GM21528 (cell line): ENCODE results near the gene NFIC.
"Not testable (repeated sequence)": the region's sequence is repeated elsewhere in the genome, so short reads cannot be mapped to it uniquely, and the experiment has no call there.

ENCODE experiments used
- ATAC-seq: cut with Tn5 transposase; IDR thresholded peaks from one replicate; pipeline ENCODE4 v1.9.1; 2021; ENCODE audit warnings: mild to moderate bottlenecking, moderate library complexity; ENCODE audit not compliant: unreplicated experiment, low FRiP score

NFIC gene

DNA sequence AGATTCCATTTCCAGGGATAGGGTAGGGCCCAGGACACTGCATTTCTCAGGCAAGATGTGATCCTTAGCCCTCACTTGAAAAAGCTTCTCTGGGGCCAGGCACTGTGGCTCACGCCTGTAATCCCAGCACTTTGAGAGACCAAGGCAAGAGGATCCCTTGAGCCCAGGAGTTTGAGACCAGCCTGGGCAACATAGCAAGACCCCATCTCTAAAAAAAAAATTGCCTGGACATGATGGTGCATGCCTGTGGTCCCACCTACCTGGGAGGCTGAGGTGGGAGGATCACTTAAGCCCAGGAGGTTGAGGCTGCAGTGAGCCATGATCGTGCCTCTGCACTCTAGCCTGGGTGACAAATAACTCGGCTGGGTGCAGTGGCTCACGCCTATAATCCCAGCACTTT, 80.3 kb downstream of the NFIC start:
- not testable (repeated sequence) for ATAC-seq

DNA sequence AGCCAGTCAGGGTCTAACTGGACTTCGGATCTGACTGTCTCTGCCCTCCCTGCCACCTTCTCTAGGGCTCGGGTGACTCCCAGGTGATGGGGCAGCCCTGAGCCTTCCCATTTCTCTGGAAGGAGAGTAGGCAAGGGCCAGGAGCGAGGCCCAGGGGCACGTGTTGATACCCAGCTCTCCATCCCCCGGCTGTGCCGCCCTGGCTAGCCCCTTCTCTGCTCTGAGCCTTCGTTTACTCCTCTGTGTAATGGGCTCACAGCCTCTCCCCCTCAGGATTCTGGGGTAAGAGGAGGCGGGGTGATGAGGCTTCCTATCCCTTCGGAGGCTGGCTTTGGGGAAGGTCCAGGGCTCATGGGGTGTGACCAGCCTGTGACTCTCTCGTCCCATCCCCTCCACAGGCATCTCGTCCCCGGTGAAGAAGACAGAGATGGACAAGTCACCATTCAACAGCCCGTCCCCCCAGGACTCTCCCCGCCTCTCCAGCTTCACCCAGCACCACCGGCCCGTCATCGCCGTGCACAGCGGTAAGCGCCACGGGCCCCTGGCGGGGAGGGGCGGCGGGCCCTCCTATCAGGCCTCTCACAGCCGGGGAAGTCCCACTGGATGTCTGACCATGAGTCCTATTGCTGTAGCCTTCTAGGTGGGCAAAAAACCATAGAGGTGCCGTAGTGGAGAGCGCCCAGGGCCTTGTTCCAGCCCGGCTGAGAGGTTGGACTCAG, 82.4 kb downstream of the NFIC start:
- no peak for ATAC-seq

DNA sequence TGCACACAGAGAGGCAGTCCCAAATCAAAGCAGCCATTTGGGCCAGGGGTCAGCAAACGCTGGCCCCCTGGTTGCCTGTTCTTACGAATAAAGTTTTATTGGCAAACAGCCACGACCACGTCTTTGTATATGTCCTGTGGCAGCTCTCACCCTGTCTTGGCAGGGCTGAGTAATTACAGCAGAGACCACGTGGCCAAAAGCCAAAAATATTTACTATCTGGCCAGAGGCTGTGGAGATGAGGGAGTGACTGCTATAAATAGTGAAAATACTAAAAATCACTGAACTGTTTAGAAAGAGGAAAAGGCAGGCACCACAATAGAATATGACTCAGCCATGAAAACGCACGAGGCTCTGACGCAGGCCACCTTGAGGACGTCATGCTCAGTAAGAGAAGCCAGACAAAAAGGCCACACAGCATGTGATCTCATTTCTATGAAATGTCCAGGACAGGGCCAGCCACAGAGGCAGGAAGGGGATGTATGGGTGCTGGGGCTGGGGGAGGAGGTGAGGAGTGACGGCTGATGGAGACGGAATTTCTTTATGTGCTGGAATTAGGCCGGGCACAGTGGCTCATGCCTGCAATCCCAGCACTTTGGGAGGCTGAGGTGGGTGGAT, 84.5 kb downstream of the NFIC start:
- ATAC-seq: no peak

- no peak for ATAC-seq
These were observed 85.1 kb downstream of the NFIC start for GRCh38 chr19:3451451-3451866.

- ATAC-seq: no peak
These were observed 86.0 kb downstream of the NFIC start for GRCh38 chr19:3452171-3452941.

- ATAC-seq: not testable (repeated sequence)
These were observed 86.5 kb downstream of the NFIC start for GRCh38 chr19:3452942-3453214.

- no peak for ATAC-seq
These were observed 87.5 kb downstream of the NFIC start for GRCh38 chr19:3453840-3454239.

DNA sequence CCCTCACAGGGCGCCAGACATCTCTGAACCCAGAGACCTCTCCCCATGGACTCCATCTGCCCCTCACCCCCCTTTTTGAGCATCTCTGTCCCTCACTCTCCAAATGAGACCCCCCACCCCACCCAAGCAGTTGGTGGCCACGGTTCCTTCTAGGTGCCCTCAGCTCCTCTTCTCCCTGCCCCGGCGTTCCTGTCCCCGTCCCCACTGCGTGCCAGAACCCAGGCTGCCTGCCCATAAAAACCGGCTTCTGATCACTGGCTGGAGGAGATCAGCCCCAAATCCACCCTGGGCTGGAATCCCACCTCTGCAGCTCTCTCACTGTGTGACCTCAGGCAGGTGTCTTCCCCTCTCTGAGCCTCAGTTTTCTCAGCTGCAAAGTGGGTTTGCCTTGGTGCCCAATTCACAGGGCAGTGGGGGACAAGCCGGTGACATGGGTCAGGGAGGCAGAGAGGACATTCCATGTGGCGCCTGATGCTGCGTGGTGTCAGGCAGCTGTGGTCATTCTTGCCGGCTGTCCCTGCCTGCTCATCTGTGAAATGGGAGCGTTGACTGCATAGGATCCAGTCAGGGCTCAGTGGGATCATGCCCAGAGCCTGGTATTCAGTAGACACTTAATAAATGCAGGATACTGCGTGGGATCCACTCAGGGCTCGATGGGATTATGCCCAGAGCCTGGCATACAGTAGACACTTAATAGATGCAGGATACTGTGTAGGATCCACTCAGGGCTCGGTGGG, 88.4 kb downstream of the NFIC start:
- ATAC-seq: no peak

GRCh38 chr19:3455393-3455955, 89.1 kb downstream of the NFIC start:
- ATAC-seq: no peak

DNA sequence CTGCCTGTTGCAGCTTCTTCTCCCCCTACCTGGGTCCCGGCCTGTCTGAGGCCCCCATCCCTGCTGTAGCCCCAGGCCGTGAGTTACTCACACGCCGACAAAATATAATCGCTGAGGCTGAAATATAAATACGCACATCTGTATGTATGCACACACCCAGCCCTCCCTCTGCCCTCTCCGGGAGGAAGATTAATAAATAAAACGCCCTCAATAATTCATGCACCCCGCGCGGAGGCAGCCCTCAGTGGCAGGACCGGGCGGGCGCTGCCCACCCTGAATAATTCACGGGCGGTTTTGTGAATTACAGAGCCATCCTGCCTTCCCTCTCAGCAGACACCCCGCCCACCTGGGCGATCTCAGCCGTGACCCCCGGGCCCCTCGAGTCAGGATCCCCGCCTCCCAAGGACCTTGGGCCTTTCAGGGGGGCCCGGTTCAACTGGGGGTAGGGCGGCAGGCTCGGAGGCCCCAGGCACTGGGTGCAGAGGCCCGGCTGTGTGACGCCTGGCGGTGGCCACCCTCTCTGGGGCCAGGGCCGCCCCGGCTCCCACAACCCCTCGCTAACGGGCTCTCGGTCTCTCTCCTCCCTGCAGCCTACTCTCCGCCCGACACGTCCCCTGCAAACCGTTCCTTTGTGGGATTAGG, 89.7 kb downstream of the NFIC start:
- no peak for ATAC-seq

DNA sequence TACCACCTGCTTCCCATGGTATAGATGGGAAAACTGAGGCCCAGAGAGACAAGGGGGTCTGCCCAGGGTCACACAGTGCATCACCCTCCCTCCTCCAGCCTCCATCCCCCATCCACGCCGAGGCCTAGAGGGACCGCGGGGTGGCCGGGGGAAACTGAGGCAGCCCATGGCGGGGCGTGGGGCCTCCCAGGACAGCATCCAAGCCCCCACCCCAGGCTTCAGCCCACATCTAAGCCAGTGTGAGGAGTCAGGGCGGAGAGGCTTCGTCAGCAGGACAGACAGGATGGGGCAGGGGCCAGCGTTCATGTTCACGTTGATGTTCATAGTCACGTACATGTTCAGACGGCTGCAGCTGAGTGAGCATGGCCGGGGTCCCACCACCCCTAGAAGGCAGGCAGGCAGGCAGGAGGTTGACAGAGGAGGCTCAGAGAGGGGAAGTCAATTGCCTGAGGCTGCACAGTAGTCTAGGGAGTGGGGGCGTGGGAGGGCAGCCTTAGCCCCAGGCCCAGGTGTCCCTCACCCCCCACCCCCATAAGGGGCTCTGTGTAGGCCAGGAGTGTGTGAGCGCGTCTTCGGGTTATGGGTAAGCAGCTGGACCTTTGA, 90.6 kb downstream of the NFIC start:
- ATAC-seq: no peak

- no peak for ATAC-seq
These were observed 91.3 kb downstream of the NFIC start for GRCh38 chr19:3457528-3458228.

GRCh38 chr19:3458229-3459088, 92.1 kb downstream of the NFIC start:
- ATAC-seq: no peak

GRCh38 chr19:3459089-3459881, 92.9 kb downstream of the NFIC start:
- no peak for ATAC-seq

DNA sequence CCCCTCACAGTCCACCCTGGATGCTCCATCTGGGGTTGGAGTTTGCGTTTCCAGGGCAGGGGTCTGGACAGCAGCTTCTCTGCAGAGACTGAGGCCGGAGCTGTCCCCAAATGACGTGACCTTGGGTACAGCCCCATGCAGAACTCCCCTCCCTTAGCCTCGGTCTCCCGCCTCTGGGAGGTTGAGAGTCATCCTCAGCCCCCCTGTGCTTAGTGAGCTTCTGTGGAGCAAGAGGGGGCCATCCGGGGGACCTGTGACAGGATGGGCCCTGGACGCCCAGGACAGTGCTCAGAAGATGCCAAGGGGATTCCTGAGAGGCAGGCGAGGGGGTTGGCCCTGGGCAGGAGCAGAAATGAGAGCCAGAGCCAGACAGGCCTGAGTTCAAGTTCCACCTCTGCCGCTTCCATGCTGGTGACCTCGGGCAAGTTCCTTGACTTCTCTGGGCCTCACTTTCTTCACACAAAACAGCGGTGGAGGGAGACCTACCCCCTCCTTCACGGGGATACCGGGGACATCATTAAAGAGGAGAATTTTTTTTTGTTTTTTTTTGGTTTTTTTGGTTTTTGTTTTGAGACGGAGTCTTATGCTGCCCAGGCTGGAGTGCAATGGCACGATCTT, 93.7 kb downstream of the NFIC start:
- ATAC-seq: no peak

GRCh38 chr19:3462991-3463713, 96.8 kb downstream of the NFIC start:
- no peak for ATAC-seq
